Osteocyte (in vitro differentiated cells): ENCODE results near the gene DUSP16. TPM values are rescaled to one million over a fixed set of nuclear protein-coding genes. Genes with fewer than 3 reads are reported as not detected.
"Not testable (repeated sequence)": the region's sequence is repeated elsewhere in the genome, so short reads cannot be mapped to it uniquely, and the experiment has no call there.

Experiments used
- DNase-seq: peaks from one replicate; pipeline ENCODE4 v3.0.0; 2021; ENCODE audit warnings: mixed read lengths; ENCODE audit not compliant: unreplicated experiment; ENCODE audit errors: extremely low spot score
- H3K27ac Mint-ChIP-seq: one replicate; pipeline ENCODE4 v1.8.0; 2021; ENCODE audit warnings: mild to moderate bottlenecking, mixed read lengths; ENCODE audit not compliant: unreplicated experiment
- H3K27me3 Mint-ChIP-seq: one replicate; pipeline ENCODE4 v1.8.0; 2021; ENCODE audit warnings: mixed read lengths; ENCODE audit not compliant: unreplicated experiment
- H3K36me3 Mint-ChIP-seq: one replicate; pipeline ENCODE4 v1.8.0; 2021; ENCODE audit warnings: mixed read lengths; ENCODE audit not compliant: unreplicated experiment
- H3K4me1 Mint-ChIP-seq: one replicate; pipeline ENCODE4 v1.8.0; 2021; ENCODE audit warnings: mixed read lengths; ENCODE audit not compliant: unreplicated experiment
- H3K4me3 Mint-ChIP-seq: one replicate; pipeline ENCODE4 v1.8.0; 2021; ENCODE audit warnings: mild to moderate bottlenecking, moderate library complexity, mixed read lengths; ENCODE audit not compliant: unreplicated experiment
- H3K9me3 Mint-ChIP-seq: one replicate; pipeline ENCODE4 v1.8.0; 2021; ENCODE audit warnings: mixed read lengths; ENCODE audit not compliant: unreplicated experiment
- CTCF ChIP-seq: fragments of 200-600 bp; sonication (generic); IDR thresholded peaks from 2 replicates; pipeline ENCODE4 v1.5.0; 2021; ENCODE audit warnings: antibody characterized with exemption, mild to moderate bottlenecking, moderate library complexity
- total RNA-seq: library from RNA; stranded (reverse); gene quantifications from 2 replicates; pipeline ENCODE4 v1.2.1, GENCODE V29; 2021

Gene DUSP16
- total RNA-seq, 1 donor from 2014 or later, result 10.3 TPM

DNA sequence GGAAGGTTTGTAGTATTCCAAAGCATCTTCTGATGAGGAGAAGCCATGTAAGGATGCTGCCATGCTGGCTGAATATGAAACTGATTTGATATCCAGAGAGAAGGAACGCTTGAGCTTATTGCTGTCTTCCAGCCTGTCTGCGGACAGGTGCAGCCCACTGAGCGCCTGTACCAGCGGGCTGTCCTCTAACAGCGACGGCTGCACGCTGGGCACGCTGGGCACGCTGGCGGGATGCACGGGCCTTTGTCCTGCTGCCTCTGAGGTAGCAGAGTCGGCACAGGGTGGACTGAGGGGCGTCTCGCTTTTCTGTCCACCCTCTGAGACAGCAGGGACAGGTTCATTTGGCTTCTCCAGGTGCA lies 85.2 kb downstream of the DUSP16 start:
- H3K36me3 Mint-ChIP-seq, result peaks cover 36% of the 10 kb centered on the region
- DNase-seq, result no peak
- no peak overlapping the region for H3K27ac Mint-ChIP-seq
- H3K4me3 Mint-ChIP-seq, result no peak overlapping the region
- H3K4me1 Mint-ChIP-seq, result no peaks in the 10 kb centered on the region
- no peaks in the 10 kb centered on the region for H3K9me3 Mint-ChIP-seq
- no peak for TF ChIP-seq CTCF
- no peaks in the 10 kb centered on the region for H3K27me3 Mint-ChIP-seq

DNA sequence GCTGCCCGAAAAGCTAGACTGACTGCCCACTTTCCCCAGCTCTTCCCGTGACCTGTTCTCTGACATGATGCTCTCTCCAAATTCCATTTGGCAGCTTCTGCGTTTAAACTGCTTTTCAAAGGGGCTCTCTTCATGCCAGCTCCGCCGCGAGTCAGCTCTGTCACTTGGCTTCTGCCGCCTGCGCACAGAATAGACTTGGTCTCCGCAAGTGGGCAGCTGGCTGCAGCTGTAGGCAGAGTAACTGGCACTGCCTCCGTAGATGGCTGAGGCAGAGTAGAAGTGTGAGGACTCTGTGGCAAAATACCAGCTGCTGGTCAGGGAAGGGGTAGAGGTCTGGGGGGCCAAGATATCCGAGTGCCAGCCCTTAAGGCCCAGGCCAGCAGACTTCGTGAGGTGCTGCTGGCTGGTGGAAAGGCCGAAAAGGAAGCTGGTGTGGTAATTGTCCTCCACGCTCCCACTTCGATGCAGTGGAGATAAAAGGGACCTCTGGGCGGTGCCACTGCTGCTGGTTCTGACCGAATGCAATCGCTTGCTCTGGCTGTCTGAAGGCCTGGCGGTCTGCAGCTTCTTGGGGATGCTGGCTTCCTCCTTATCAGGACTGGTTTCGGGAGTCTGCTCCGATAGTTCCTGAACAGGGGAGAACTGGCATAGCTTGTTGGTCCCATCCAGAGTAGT lies 85.7 kb downstream of the DUSP16 start:
- DNase-seq, result no peak
- Mint-ChIP-seq H3K9me3 (no peaks in the 10 kb centered on the region), H3K4me1 (no peaks in the 10 kb centered on the region), H3K36me3 (peaks cover 32% of the 10 kb centered on the region), H3K27ac (no peak overlapping the region), H3K27me3 (no peaks in the 10 kb centered on the region), H3K4me3 (no peak overlapping the region)
- no peak for TF ChIP-seq CTCF

DNA sequence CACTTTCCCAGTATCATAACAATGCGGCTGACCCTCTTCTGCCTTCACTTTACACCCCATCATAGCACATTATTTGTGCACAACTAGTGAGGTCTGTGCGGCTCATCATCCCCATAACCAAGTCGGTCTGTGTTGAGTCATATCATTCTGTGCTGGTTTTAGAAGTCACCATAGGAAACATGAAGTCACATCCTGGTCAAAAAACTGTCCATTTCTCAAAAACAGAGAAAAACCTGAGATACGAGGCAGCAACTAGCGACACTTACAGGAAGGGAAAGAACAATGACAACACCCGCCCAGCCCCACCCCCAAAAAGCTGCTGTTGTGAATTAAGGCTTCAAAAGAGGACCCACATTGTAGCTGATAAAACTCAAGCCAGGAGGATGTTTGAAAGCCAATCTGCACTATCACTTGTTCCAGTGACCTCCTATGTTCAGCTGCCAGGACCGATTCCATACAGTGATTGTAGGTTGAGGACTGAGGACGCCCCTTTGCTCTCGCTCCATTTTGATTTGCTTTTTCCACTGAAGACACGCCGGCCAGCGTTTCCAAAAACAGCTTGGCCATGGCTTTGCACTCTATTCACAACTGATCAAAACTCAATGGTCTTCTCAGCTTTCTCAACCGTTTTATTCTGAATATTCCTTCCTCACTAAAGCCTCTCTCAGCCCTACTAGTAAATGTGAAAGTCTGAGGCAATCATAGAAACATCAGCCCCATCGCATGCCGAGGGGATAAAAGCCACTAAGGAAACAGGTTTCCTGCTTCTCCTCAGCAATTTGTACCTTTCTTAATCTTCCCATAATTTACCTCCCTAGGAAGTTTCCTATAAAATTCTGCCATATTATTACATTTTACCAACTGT lies 87.5 kb downstream of the DUSP16 start:
- Mint-ChIP-seq H3K27ac (no peak overlapping the region), H3K27me3 (no peaks in the 10 kb centered on the region), H3K36me3 (peaks cover 36% of the 10 kb centered on the region), H3K4me3 (no peak overlapping the region), H3K4me1 (no peaks in the 10 kb centered on the region), H3K9me3 (no peaks in the 10 kb centered on the region)
- TF ChIP-seq CTCF, result no peak
- no peak for DNase-seq

DNA sequence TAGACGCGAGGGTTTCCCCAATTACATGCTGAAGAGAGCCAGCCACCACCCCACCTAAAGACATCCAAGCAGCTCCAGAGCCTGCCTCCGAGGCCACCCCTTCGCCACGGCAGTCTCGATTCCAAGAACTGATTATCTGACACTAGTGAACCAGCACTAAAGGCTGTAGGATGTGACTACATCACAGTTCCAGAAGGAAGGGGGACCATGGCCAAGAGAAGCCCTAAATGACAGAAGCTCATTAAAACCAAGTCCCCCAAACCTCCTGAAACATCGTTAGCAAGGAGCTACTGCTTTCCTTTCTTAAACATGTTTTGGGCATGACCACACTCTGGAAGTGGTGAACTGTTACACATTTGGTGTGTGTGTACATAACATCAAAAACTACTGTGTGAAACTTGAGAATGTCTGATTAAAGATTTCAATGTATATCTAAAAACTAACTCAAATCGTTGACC lies 88.2 kb downstream of the DUSP16 start:
- Mint-ChIP-seq H3K27me3 (no peaks in the 10 kb centered on the region), H3K27ac (no peak overlapping the region), H3K9me3 (no peaks in the 10 kb centered on the region), H3K4me1 (peaks cover 2% of the 10 kb centered on the region), H3K36me3 (peaks cover 37% of the 10 kb centered on the region), H3K4me3 (no peak overlapping the region)
- no peak for DNase-seq
- TF ChIP-seq CTCF, result no peak

GRCh38 chr12:12473223-12473622 lies 89.4 kb downstream of the DUSP16 start:
- H3K27me3 Mint-ChIP-seq, result no peaks in the 10 kb centered on the region
- peaks cover 33% of the 10 kb centered on the region for H3K36me3 Mint-ChIP-seq
- H3K27ac Mint-ChIP-seq, result no peak overlapping the region
- H3K4me3 Mint-ChIP-seq, result no peak overlapping the region
- TF ChIP-seq CTCF, result no peak
- H3K9me3 Mint-ChIP-seq, result no peaks in the 10 kb centered on the region
- no peak for DNase-seq
- peaks cover 5% of the 10 kb centered on the region for H3K4me1 Mint-ChIP-seq

GRCh38 chr12:12471982-12472961 lies 90.4 kb downstream of the DUSP16 start:
- not testable (repeated sequence) for DNase-seq, H3K27ac Mint-ChIP-seq, H3K27me3 Mint-ChIP-seq, H3K4me1 Mint-ChIP-seq, H3K9me3 Mint-ChIP-seq, H3K4me3 Mint-ChIP-seq
- H3K36me3 Mint-ChIP-seq, result peaks cover 37% of the 10 kb centered on the region
